GM19455 (cell line): ENCODE data around the gene RPL36A.

ENCODE experiments used
- ATAC-seq: cut with Tn5 transposase; IDR thresholded peaks from one replicate; pipeline ENCODE4 v1.9.1; 2021; ENCODE audit not compliant: unreplicated experiment

RPL36A gene

GRCh38 chrX:101390664-101391525, at the start of gene RPL36A:
RPL36A (plus strand) TSS chrX:101391011; CDS start chrX:101391044, 33 bp downstream.
- peak; percentile 79 for ATAC-seq

- peak; percentile 8 for ATAC-seq
Observed at GRCh38 chrX:101347859-101348451, 42.9 kb upstream of the RPL36A start.

DNA sequence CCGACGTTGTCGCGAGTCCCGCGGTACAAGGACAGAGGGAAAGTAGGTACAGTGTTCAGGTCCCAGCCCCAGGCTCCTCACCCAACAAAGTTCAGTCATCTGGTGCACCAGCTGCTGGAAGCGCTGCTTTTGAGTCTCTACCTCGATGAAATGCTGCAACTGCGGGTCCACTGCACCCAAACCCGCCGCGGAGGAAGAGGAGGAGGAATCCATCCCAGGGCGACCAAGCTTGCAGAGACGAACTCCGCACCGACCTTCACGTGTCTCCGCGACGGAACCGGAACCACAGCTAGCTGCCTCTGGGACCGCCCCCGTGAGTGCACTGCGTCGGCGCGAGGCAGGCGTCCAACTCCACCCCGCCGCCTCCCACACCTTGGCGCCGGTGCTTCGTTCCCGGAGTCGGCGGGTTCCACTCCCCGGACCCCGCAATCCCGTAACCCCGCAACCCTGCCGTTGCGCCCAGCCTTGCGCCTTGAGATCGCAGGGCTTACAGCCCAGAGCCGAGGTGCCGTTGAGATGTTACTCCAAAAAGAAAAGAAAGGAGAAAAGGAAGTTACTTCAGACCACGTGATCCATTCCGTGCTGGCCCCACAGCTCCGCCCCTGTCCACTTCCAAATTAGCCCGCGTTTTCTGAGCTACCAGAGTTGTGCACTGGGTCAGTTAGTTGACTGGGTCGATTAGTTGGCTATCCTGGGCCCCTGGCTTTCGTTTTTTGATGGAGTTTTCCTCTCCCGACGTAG, 42.2 kb upstream of the RPL36A start, which contains the start of gene TIMM8A:
Gene TIMM8A (minus strand): TSS at position 291 of the 741 bp plus-strand sequence. CDS start 78 bp downstream, at position 213.
- peak; percentile 98 for ATAC-seq

- no peak for ATAC-seq
Observed at GRCh38 chrX:101349193-101349562, 41.6 kb upstream of the RPL36A start.

GRCh38 chrX:101357166-101357795, 33.5 kb upstream of the RPL36A start:
- ATAC-seq = no peak

GRCh38 chrX:101359966-101360365, 30.8 kb upstream of the RPL36A start:
- no peak for ATAC-seq

DNA sequence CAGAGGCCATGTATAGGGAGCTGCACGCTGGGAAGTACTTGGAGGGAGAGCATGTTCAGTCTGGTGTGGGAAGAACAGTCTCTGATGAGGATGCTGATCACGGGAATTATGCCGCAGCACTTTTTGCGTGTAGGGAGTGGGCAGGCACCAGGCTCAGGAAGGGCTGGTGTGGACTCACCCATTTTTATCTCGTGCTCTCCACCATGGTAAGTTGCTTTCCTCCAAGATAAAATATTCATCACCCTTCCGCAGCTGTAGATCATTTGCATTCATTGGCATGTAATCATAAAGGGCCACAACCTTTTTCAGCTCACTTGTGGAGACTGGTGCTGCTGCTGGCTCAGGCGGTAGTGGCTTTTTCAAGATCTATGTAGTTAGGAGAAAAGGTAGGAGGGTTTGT, 30.4 kb upstream of the RPL36A start:
- no peak for ATAC-seq

DNA sequence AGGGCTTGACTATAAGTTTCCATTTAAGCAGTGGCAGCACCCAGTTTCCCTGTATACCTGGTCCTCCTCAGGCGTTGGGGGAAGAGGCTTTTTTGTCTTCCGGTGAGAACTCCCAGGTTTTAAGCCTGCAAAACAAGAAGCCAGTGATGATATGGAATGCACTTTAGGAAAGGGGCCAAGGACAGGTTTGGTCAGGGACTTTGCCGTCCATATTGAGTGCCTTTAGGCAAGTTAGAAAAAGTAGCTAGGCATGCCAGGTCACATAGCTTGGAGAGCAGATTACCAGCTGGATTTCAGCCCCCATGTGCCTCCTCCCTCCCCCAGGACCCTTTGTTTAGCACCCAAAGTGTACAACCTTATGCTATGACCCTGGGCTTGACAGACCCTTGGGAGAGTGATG, 28.7 kb upstream of the RPL36A start:
- ATAC-seq = no peak

- ATAC-seq = no peak
Observed at GRCh38 chrX:101362757-101363156, 28.1 kb upstream of the RPL36A start.

DNA sequence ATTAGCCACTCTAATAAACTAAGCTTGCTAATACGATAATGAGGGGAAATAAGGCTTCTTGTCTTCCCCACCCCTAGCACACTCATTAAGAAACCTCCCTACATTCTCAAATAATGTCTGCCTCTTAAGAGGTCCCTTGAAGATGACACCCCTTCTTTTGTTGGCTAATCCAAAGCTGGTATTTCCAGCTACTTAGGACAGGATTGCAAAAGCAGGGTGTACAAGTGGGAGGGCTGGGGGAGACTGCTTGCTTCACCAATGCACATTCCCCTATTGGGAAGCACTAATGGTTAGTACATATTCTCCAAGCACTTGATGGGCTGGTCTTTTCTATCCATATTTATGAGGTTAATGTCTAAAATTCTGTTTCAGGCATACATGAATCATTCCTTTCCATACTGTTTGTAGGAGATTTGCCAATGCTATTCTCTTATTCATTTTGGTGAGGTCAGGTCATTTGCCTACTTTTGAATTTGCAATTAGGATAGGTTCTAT, 25.5 kb upstream of the RPL36A start:
- no peak for ATAC-seq

- ATAC-seq = no peak
Observed at GRCh38 chrX:101368800-101369199, 22.0 kb upstream of the RPL36A start.

DNA sequence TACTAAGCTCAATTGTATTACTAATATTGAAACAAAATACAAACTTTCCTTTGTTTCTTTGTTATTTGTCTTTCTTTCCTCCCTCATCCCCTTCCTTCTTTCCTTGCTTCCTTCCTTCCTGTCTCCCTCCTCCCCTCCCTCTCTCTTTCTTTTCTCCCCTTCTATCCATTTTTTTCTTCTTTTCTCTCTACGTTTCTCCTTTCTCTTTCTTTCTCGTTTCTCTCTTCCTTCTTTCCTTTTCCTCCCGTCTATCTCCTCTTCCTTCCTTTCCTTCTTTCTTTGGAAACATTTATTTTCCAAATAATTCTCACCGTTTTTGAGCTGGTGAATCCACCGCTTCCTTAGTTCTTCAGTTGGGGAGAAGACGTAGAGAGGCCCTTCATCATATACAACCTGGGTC, 21.1 kb upstream of the RPL36A start:
- ATAC-seq = no peak

GRCh38 chrX:101370888-101371504, 19.8 kb upstream of the RPL36A start:
- ATAC-seq = peak; percentile 59

- no peak for ATAC-seq
Observed at GRCh38 chrX:101377547-101377946, 13.3 kb upstream of the RPL36A start.

DNA sequence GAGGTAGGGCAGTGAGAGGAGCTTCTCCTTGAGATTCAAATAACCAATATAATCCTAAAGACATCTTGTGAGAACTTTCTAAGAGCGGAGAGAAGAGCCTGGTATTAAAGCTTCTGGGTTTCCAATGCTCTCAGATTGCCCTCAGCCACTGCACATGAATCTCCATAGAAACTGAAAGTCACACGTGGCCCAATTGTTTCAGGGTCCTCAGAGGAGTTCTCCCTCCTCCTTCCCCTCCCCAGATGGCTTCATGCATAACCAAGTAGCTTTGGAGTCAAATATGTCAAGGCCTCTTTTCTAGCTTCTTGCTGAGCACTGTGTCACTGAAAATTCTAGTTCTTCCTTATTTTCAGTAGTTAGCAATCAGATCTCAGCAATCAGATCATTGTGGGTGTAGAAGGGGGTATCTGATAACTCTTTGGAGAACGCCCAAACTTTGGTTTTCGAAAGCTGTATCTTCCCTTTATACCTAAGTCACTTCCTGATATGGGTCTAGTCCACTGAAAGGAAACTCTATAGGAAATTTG, 7.1 kb upstream of the RPL36A start:
- ATAC-seq = peak; percentile 70

DNA sequence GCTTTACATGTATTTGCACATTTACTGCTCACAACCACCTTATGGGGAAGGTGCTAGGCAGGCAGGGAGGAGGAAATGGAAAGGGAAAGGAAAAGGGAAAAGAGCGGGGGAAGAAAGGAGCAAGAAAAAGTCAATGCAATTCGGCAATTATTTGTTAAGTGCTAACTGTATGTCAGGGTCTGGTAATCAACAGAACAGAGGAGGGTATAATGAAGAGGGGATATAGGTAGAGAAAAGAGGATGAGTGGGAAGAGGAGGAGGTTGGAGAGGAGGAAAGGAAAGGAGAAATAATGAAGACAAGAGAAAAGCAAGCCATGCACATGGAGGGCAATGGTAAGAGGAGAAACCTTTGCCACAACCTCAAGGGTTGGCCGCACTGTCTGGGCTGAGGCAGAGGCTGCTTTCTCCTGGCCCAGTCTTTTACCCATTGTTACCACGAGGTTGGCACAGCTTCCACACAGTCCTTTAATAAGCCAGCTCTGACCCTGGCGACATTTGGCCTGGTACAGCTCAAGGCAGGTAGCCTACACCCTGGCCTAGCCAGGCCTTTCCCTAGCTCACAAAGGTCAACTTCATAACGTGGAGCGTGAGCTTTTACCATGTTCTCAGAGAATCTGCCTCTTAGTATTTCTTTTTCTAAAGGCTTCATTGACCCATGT, 5.7 kb upstream of the RPL36A start:
- ATAC-seq = no peak

- ATAC-seq = peak; percentile 64
Observed at GRCh38 chrX:101385795-101386541, 4.8 kb upstream of the RPL36A start, which contains the start of gene BTK. BTK (minus strand) TSS chrX:101386191; CDS start chrX:101375284, 10,907 bp downstream.

DNA sequence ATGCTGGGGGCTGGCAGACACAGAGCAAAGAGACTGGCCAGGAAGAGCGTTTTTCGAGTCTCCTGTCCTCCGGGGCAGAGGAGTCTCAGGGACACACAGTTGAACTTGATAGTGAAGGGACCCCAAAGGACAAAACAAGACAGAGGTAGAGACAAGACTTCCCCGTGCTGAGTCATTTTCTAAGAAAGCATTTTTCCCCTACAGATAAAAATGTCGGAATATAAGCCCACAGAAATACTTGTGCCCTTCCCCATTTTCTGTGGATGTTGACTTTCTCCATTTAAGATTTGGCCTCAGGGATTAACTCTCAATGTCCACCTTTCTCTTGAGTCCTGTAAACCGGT, 4.3 kb upstream of the RPL36A start:
- ATAC-seq = no peak

- ATAC-seq = no peak
Observed at GRCh38 chrX:101388604-101389003, 2.2 kb upstream of the RPL36A start.
